ENCODE measurements around the gene RTN4IP1. TPM values are rescaled to one million over a fixed set of nuclear protein-coding genes. Genes with fewer than 3 reads are reported as not detected.

The RTN4IP1 gene
- total RNA-seq, 2 donors from 2014 or later = 7.1 to 8.9 TPM

DNA sequence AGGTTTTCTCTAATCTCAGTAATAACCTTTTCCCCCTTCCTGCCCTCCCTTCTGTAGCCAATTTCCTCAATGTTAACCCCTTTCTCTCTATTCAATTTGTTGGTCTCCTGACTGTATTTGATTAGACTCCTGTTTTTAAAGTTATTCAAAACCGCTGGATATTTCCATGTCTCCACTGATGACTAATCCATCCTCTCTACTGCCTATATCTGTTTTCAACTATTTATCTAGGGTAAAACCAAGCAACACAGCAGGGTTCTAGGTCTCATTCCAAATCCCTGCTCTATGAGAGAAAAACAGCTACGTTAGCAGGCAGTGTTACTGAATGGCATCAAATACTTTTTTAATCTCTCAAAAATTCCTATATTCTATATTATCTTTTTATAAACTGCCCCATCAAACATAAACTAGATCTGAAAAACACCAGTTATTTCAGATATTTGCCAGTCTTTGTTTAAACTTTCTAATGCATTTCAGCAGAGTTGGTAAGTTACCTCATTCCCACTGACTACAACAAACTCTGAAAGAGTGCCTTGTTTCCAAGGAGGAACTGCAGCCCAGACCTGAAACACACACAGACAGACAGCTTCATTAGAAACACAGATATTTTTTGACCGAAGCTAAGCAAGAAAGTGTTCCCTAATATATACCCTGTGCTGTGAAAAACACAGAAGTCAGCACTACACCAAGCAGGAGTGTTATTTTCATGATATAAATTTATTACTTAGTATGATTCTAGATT is 8.2 kb downstream of the RTN4IP1 start:
- no peaks in the 10 kb centered on the region for H3K27me3 ChIP-seq (ENCODE audit: control insufficient read depth, insufficient read depth, low read length, poor library complexity, severe bottlenecking)
- no peaks in the 10 kb centered on the region for H3K27me3 Mint-ChIP-seq (ENCODE audit: insufficient read depth)
- no peak overlapping the region for H3K27ac Mint-ChIP-seq
- H3K4me3 ChIP-seq (ENCODE audit: low read length) = no peak overlapping the region
- peaks cover 6% of the 10 kb centered on the region for H3K4me1 ChIP-seq (ENCODE audit: control insufficient read depth, insufficient read depth, low read length)
- 73 to 79% methylated on average over 2 to 3 of the region's 3 CpGs for WGBS, 2 experiments (ENCODE audit: insufficient coverage in 1 of 2, insufficient read length in 1 of 2)
- H3K9ac ChIP-seq (ENCODE audit: extremely low read depth, low read length, poor library complexity, severe bottlenecking) = no peak overlapping the region
- peaks cover 13% of the 10 kb centered on the region for H3K36me3 Mint-ChIP-seq (ENCODE audit: low read depth)
- TF ChIP-seq, protein P1, sequence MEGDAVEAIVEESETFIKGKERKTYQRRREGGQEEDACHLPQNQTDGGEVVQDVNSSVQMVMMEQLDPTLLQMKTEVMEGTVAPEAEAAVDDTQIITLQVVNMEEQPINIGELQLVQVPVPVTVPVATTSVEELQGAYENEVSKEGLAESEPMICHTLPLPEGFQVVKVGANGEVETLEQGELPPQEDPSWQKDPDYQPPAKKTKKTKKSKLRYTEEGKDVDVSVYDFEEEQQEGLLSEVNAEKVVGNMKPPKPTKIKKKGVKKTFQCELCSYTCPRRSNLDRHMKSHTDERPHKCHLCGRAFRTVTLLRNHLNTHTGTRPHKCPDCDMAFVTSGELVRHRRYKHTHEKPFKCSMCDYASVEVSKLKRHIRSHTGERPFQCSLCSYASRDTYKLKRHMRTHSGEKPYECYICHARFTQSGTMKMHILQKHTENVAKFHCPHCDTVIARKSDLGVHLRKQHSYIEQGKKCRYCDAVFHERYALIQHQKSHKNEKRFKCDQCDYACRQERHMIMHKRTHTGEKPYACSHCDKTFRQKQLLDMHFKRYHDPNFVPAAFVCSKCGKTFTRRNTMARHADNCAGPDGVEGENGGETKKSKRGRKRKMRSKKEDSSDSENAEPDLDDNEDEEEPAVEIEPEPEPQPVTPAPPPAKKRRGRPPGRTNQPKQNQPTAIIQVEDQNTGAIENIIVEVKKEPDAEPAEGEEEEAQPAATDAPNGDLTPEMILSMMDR (conservative IDR thresholded peaks at IDR 0.05) = no peak
- peaks cover 23% of the 10 kb centered on the region for H3K9me3 Mint-ChIP-seq
- H3K9me3 ChIP-seq (ENCODE audit: control insufficient read depth, low read length) = peaks cover 25% of the 10 kb centered on the region
- peaks cover 30% of the 10 kb centered on the region for H3K4me1 Mint-ChIP-seq
- H3K27ac ChIP-seq (ENCODE audit: low read depth, low read length) = no peak overlapping the region
- H3K4me3 Mint-ChIP-seq = no peak overlapping the region
- DNase-seq = no peak
- H3K36me3 ChIP-seq (ENCODE audit: control insufficient read depth, insufficient read depth, low read length) = peaks cover 15% of the 10 kb centered on the region

DNA sequence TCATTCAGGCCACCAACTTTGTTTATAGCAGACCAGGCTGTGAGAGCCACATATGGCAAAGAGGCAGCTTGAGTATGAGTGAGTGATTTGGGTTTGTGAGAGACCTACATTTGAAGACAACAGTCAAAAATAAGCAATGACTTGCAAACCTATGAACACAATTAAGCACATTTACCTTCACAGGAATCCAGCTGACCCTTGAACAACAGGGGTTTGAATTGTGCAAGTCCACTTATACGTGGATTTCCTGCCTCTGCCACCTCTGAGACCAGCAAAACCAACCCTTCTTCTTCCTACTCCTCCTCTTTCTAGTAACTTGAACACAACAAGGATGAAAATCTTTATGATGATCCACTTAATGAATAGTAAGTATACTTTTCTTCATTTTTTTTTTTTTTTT is 10.1 kb downstream of the RTN4IP1 start:
- 82% methylated on average over 1 of the region's 1 CpG; no CpG with 5 or more reads in 1 of the 2 experiments for WGBS, 2 experiments (ENCODE audit: insufficient coverage in 1 of 2, insufficient read length in 1 of 2)
- peaks cover 21% of the 10 kb centered on the region for H3K9me3 Mint-ChIP-seq
- H3K4me1 Mint-ChIP-seq = peaks cover 32% of the 10 kb centered on the region
- H3K9ac ChIP-seq (ENCODE audit: extremely low read depth, low read length, poor library complexity, severe bottlenecking) = no peak overlapping the region
- H3K27ac Mint-ChIP-seq = no peak overlapping the region
- H3K4me3 ChIP-seq (ENCODE audit: low read length) = no peak overlapping the region
- TF ChIP-seq, protein P1 (conservative IDR thresholded peaks at IDR 0.05) = no peak
- no peak for DNase-seq
- H3K9me3 ChIP-seq (ENCODE audit: control insufficient read depth, low read length) = peaks cover 25% of the 10 kb centered on the region
- H3K4me1 ChIP-seq (ENCODE audit: control insufficient read depth, insufficient read depth, low read length) = peaks cover 6% of the 10 kb centered on the region
- H3K36me3 ChIP-seq (ENCODE audit: control insufficient read depth, insufficient read depth, low read length) = peaks cover 15% of the 10 kb centered on the region
- no peak overlapping the region for H3K4me3 Mint-ChIP-seq
- no peaks in the 10 kb centered on the region for H3K27me3 Mint-ChIP-seq (ENCODE audit: insufficient read depth)
- peaks cover 15% of the 10 kb centered on the region for H3K36me3 Mint-ChIP-seq (ENCODE audit: low read depth)
- H3K27ac ChIP-seq (ENCODE audit: low read depth, low read length) = no peak overlapping the region
- H3K27me3 ChIP-seq (ENCODE audit: control insufficient read depth, insufficient read depth, low read length, poor library complexity, severe bottlenecking) = no peaks in the 10 kb centered on the region

DNA sequence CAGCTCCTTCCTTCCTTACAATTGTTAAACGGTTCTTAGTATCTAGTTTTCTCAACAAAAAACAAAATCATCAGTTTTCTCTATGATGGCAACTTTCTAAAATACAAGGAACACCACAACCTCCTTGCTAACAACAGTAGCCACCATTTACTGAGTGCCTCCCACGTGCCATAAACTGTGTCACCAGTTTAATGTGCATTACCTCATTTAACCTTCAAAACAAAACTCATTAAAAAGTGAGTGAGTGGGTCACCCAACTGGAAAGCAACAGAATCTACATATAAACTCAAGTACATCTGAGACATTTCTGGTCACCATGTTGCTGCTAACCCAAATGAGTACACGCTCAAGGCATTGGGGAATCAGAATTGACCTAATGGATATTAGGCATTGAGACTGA is 11.0 kb downstream of the RTN4IP1 start:
- 71 to 91% methylated on average over 3 of the region's 3 CpGs for WGBS, 2 experiments (ENCODE audit: insufficient coverage in 1 of 2, insufficient read length in 1 of 2)
- Histone ChIP-seq H3K9ac (ENCODE audit: extremely low read depth, low read length, poor library complexity, severe bottlenecking) (no peak overlapping the region), H3K4me3 (ENCODE audit: low read length) (no peak overlapping the region), H3K36me3 (ENCODE audit: control insufficient read depth, insufficient read depth, low read length) (peaks cover 15% of the 10 kb centered on the region), H3K4me1 (ENCODE audit: control insufficient read depth, insufficient read depth, low read length) (peaks cover 6% of the 10 kb centered on the region), H3K27ac (ENCODE audit: low read depth, low read length) (no peak overlapping the region), H3K9me3 (ENCODE audit: control insufficient read depth, low read length) (peaks cover 18% of the 10 kb centered on the region), H3K27me3 (ENCODE audit: control insufficient read depth, insufficient read depth, low read length, poor library complexity, severe bottlenecking) (no peaks in the 10 kb centered on the region)
- TF ChIP-seq, protein P1 (conservative IDR thresholded peaks at IDR 0.05) = no peak
- Mint-ChIP-seq H3K27me3 (ENCODE audit: insufficient read depth) (no peaks in the 10 kb centered on the region), H3K4me3 (no peak overlapping the region), H3K9me3 (peaks cover 17% of the 10 kb centered on the region), H3K36me3 (ENCODE audit: low read depth) (peaks cover 15% of the 10 kb centered on the region), H3K27ac (no peak overlapping the region), H3K4me1 (peaks cover 41% of the 10 kb centered on the region)
- no peak for DNase-seq

Data from endodermal cell (in vitro differentiated cells).